AG09319 (cell line): ENCODE measurements around the gene TFDP2.

Experiments used
- DNase-seq: peaks from one replicate; pipeline ENCODE4 v3.0.0-alpha.2; 2010; ENCODE audit warnings: low read depth; ENCODE audit errors: extremely low read depth
- TF ChIP-seq, protein P1 (sequence below): IDR thresholded peaks from 2 replicates; pipeline ENCODE4 v1.5.1; 2011; ENCODE audit warnings: low read depth, mild to moderate bottlenecking, inconsistent platforms, low read length, moderate library complexity

Gene TFDP2

DNA sequence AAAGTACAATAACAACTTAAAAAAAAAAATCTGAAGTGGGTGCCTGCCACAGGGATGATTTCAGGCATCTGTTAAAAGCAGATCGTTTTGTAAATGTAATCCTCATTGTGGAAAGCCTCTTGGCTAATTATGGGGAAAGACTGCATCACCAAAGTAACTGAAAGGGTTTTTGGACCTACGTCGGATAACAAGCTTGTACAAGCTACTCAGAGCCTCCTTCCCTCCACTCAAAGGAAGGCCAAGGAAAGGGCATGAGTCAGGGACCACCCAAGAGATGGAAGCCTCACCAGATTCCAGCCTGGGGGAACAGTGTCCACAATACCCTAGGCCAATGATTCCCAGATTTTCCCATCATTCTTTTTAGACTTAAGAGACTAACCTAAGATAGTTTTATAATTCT, 188.6 kb downstream of the TFDP2 start:
- no peak for DNase-seq
- TF ChIP-seq, protein P1, sequence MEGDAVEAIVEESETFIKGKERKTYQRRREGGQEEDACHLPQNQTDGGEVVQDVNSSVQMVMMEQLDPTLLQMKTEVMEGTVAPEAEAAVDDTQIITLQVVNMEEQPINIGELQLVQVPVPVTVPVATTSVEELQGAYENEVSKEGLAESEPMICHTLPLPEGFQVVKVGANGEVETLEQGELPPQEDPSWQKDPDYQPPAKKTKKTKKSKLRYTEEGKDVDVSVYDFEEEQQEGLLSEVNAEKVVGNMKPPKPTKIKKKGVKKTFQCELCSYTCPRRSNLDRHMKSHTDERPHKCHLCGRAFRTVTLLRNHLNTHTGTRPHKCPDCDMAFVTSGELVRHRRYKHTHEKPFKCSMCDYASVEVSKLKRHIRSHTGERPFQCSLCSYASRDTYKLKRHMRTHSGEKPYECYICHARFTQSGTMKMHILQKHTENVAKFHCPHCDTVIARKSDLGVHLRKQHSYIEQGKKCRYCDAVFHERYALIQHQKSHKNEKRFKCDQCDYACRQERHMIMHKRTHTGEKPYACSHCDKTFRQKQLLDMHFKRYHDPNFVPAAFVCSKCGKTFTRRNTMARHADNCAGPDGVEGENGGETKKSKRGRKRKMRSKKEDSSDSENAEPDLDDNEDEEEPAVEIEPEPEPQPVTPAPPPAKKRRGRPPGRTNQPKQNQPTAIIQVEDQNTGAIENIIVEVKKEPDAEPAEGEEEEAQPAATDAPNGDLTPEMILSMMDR: no peak

GRCh38 chr3:141959589-141960554, 189.5 kb downstream of the TFDP2 start:
- DNase-seq: no peak

DNA sequence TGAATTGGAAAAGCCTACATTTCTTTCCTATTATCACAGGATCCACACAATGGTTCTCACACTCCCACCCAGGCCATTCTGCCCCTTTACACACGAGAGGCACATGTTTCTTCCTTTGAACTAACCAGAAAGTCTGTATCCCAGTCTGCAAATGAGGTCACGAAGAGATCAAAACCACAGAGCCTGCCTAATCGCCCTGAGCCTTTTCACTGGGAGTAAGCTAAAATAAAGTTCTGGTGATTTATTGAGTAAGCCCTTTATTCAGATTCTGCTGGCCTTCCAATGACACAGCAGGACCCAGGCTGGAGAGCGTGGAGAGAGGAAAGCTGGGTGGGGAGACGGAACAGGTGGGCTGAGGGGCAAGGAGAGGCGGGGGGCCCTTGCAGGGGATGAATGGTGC, 194.2 kb downstream of the TFDP2 start:
- DNase-seq: no peak
- TF ChIP-seq, protein P1: no peak

More at GRCh38 chr3:141959589-141960554, 189.5 kb downstream of the TFDP2 start:
- TF ChIP-seq, protein P1: no peak

DNA sequence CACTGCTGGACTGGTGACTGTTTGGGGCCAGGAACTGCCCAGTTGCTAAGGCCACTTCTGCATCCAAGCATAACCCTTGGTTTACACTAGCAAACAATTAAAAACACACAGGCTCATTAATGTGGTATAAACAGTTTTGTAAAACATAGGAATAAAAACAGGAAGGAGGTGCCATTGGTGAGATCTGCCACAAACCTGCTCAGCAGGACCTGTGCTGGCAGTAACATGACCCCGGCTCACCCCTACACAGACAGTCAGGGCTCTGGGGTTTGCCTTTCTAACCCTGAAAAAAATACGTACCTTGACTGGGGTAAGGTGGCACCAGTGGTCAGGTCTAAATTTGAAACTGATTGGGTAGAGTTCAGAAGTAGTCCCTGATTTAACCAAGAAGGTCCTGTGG, 196.7 kb downstream of the TFDP2 start:
- TF ChIP-seq, protein P1: no peak
- DNase-seq: no peak

DNA sequence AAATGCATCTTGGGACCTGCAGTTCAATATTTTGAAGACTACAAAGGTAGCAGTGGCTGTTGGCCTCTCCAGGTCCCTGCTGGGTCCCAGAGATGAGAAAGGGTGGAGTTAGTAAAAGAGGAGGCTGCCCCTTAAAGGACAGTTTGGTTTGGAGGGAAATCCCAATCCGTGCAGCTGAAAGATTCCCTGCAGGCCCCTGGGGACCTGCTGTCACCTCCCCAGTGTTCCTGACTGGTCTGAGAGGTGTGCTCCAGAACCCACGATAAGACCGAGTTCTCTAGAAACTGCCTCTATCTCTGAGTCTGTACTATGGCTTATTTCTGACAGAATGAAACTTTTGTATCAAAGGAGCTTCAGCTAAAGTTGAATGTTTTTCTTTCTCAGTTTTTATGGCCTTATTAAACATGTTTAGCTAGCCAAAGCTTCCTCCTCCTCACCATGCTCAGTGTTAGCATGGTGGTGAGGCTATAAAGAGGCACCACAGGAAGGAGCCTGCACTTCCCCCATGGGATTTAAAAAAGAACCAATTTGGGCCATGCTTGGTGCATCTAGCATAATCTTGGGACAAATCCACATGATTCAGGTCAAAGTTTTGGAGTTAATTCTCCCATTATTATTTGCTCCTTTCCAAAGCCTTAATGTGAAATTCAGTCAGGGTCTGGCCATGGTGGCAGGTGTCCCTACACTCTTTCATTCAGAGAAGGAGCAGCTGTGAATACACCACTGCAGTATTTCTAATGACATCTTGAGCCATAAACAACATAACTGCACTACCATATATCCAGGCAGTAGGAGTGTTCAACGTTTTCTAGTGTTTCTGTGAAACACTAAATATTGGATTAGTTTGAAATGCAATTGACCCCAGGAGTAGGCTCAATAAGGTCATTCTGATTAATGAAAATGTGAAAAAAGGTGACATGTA, 198.5 kb downstream of the TFDP2 start:
- TF ChIP-seq, protein P1: no peak
- no peak for DNase-seq

DNA sequence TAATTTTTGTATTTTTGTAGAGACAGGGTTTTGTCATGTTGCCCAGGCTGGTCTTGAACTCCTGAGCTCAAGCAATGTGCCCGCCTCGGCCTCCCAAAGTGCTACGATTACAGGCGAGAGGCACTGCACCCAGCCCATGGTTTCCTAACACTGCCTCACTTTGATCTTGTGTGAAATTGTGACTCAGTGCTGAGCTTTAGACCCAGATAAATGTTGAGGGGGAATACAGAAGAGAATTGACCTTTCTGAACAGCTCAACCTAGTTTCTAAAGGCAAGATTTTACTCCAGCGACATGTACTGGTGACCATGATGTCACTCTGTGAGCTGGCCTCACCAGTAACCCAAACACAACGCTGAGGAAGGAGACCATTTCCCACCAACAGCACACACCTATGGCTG, 199.4 kb downstream of the TFDP2 start:
- DNase-seq: no peak
- TF ChIP-seq, protein P1: no peak
